HG03342 (cell line): Measurements from ENCODE around the gene OMG.
"Not testable (repeated sequence)": the region's sequence is repeated elsewhere in the genome, so short reads cannot be mapped to it uniquely, and the experiment has no call there.

ENCODE experiments used
- ATAC-seq: cut with Tn5 transposase; IDR thresholded peaks from one replicate; pipeline ENCODE4 v1.9.1; 2021; ENCODE audit warnings: mild to moderate bottlenecking, moderate library complexity; ENCODE audit not compliant: unreplicated experiment

Gene OMG

DNA sequence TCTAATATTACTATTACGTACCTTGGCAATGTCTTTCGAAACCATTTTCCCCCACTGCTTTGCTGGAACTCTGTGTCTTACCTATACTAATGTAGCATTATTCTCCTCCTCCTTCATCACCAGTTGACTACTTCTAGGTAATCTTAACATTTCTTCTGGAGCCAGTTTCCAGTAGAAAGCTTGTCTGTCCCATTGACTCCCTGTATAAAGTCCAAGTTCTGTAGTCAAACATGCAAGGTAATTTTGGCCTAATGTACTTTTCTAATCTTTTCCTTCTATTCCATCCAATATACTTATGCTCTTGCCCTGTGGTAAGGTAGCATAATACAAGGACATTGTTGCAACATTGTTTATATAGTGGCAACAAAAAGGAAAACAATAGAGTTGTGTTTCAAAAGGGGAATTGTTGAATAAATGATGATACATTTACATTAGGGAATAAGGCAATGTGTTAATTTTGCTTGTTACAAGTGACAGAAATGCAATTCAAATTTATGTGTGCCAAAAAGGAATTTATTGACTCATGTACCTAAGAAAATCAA, 27.9 kb downstream of the OMG start:
- ATAC-seq: no peak

GRCh38 chr17:31266042-31266441, 31.0 kb downstream of the OMG start:
- ATAC-seq: no peak

GRCh38 chr17:31262923-31263322, 34.1 kb downstream of the OMG start:
- not testable (repeated sequence) for ATAC-seq

- no peak for ATAC-seq
Observed at GRCh38 chr17:31261601-31262000, 35.4 kb downstream of the OMG start.

DNA sequence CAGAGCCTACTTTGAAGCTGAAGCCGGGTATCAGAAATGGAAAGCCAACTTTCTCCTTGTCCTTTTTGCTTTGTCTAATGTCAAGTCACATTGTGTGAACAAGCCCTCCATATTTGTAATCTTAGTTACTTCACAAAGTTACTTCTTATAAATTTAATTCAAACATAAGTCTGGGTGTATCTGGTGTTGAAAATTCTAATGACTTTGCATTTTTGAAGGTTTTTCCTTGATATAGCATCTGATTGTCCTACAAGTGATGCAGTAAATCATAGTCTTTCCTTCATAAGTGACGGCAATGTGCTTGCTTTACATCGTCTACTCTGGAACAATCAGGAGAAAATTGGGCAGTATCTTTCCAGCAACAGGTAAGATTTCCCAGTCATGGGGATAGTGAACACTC, 36.9 kb downstream of the OMG start:
- ATAC-seq: no peak

DNA sequence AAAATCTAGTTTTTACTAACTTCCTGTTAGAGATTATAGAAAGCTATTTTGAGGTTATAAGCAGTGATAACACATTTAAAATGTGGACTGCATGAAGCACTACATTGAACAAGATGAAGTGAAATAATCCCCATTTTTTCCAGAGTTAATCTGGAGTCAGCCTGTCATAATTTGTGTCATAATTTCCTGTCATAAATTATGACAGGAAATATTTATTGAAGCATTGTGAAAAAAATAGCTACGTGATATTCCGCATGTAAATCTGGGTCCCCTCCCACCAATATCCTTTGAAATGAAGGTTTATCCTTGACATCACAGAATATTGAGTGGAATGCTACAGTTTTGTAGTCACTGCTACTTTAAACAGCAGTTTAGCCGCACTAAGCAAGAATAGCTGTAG, 40.1 kb downstream of the OMG start:
- ATAC-seq: no peak

DNA sequence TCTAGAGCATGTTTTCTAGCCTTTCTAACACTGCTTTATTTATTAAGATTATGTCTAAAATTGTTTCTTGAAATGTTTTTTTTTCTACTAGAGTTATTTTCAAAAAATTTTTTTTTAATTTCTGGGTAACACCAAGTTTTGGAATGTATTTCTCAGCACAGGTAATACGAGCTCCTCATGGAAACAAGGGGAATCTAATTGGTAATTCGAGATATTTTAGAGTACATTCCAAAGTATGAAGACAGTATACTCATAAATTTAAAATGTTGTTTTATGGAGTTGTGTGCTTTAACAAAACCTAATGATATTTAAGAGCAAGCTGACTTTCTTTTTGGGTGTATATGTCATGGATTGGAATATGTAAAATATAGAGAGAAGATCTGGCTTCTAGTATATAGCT, 42.4 kb downstream of the OMG start:
- ATAC-seq: no peak

GRCh38 chr17:31252741-31253140, 44.3 kb downstream of the OMG start:
- ATAC-seq: no peak

GRCh38 chr17:31251970-31252328, 45.1 kb downstream of the OMG start:
- ATAC-seq: no peak

- no peak for ATAC-seq
Observed at GRCh38 chr17:31251105-31251969, 45.7 kb downstream of the OMG start.

DNA sequence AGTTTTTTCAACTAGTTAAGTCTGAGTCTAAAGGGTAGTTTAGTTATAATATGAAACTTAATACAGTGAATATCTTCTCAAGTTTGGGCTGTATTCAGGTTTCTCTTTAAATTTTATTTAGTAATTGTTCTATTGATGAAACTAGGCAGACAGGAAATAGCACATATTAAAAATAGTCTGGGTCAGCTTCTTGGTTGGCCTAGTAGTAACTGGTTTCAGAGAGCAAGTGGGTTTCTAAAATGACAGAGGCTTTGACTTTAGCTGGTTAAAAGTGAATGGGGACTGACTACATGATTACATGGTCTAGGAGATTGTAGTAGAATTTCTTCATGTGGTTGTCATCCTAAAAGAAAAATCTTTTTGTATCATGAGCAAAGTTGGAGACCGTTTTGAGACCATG, 46.8 kb downstream of the OMG start:
- no peak for ATAC-seq

GRCh38 chr17:31249835-31250141, 47.3 kb downstream of the OMG start:
- no peak for ATAC-seq

DNA sequence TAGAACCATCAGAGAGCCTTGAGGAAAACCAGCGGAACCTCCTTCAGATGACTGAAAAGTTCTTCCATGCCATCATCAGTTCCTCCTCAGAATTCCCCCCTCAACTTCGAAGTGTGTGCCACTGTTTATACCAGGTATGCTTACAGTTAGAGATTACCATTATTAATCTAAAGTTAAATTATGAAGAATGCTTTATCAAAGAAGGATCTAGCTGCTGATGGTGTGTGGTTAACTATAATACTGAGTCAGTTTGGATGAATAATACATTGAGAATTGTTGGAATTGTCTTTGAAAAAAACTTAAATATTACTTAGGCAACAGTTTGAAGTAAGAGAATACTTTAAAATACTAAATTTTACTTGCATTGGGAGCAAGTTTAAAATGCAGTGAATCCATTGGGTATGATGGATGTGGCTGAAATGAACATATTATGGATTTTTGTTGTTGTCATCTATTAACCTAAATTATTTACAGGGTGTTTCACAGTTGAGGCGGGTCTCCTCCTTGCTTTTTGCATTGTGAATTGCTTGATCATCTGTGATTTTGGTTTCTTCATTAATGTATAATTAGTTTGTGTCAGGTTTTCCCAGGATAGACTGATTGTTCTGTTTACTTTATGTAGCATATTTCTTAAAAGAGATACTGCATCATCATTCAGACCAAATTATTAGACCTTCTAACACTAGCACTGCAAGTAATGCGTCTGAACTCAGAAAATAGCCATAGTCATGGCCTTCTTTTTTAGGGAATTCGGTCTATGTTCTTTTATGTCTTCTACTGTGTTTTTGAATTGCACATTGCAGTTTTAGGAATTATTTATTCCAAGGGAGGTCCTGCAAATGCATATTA, 47.8 kb downstream of the OMG start:
- no peak for ATAC-seq
